Karpas-422 (cell line): ENCODE measurements around the gene COQ10A. TPM values are rescaled to one million over a fixed set of nuclear protein-coding genes. Genes with fewer than 3 reads are reported as not detected.
A peak's percentile ranks its signal among the peaks of the same experiment; 100 is the strongest.
"Not testable (repeated sequence)": the region's sequence is repeated elsewhere in the genome, so short reads cannot be mapped to it uniquely, and the experiment has no call there.

Experiments
- DNase-seq: peaks from one replicate; pipeline ENCODE4 v3.0.0-alpha.2; 2015
- H2AFZ ChIP-seq: fragments of 200-600 bp; sonication (generic); 2 replicates; pipeline ENCODE4 v1.6.1; 2014; ENCODE audit warnings: antibody characterized with exemption, low read length, mixed read lengths
- H3K27ac ChIP-seq: fragments of 200-600 bp; sonication (generic); 2 replicates; pipeline ENCODE4 v1.5.1; 2014; ENCODE audit warnings: mild to moderate bottlenecking, low read length, moderate library complexity
- H3K27me3 ChIP-seq: fragments of 200-600 bp; sonication (generic); 2 replicates; pipeline ENCODE4 v1.6.1; 2014; ENCODE audit warnings: low read length, mixed read lengths
- H3K36me3 ChIP-seq: fragments of 200-600 bp; sonication (generic); 2 replicates; pipeline ENCODE4 v1.6.1; 2014; ENCODE audit warnings: low read length, mixed read lengths; ENCODE audit not compliant: insufficient read depth
- H3K4me1 ChIP-seq: fragments of 200-600 bp; sonication (generic); 2 replicates; pipeline ENCODE4 v1.6.1; 2014; ENCODE audit warnings: mild to moderate bottlenecking, low read length, mixed read lengths
- H3K4me2 ChIP-seq: fragments of 200-600 bp; sonication (generic); 2 replicates; pipeline ENCODE4 v1.6.1; 2014; ENCODE audit warnings: low read length, low read depth, mild to moderate bottlenecking; ENCODE audit not compliant: poor library complexity, severe bottlenecking
- H3K4me3 ChIP-seq: fragments of 200-600 bp; sonication (generic); 2 replicates; pipeline ENCODE4 v1.5.1; 2014; ENCODE audit warnings: mild to moderate bottlenecking, antibody characterized with exemption, low read length, mixed read lengths
- H3K79me2 ChIP-seq: fragments of 200-600 bp; sonication (generic); 2 replicates; pipeline ENCODE4 v1.6.1; 2014; ENCODE audit warnings: mild to moderate bottlenecking, low read length, mixed read lengths
- H3K9ac ChIP-seq: fragments of 200-600 bp; sonication (generic); 2 replicates; pipeline ENCODE4 v1.6.0; 2014; ENCODE audit warnings: low read length
- H3K9me2 ChIP-seq: fragments of 200-600 bp; sonication (generic), shearing (Covaris generic); replicated peaks from 2 replicates; pipeline ENCODE4 v1.6.0; 2014; ENCODE audit warnings: mild to moderate bottlenecking, low read length, moderate library complexity; ENCODE audit not compliant: insufficient read depth
- H3K9me3 ChIP-seq: fragments of 300-700, 200-600 bp; sonication (generic); 2 replicates; pipeline ENCODE4 v1.6.1; 2014; ENCODE audit warnings: low read length, mixed read lengths
- H4K20me1 ChIP-seq: fragments of 200-600 bp; sonication (generic); 2 replicates; pipeline ENCODE4 v1.6.1; 2014; ENCODE audit warnings: mild to moderate bottlenecking, antibody characterized with exemption, low read length, low read depth; ENCODE audit not compliant: insufficient read depth
- total RNA-seq: library from RNA; depleted of rRNA; stranded (reverse); fragments of >200 nt; shearing (Covaris generic); gene quantifications from 2 replicates; pipeline ENCODE4 v1.2.3, GENCODE V29; 2014; ENCODE audit warnings: low replicate concordance

The COQ10A gene
- total RNA-seq, 1 experiment from 2014 or later, result 38.9 TPM

DNA sequence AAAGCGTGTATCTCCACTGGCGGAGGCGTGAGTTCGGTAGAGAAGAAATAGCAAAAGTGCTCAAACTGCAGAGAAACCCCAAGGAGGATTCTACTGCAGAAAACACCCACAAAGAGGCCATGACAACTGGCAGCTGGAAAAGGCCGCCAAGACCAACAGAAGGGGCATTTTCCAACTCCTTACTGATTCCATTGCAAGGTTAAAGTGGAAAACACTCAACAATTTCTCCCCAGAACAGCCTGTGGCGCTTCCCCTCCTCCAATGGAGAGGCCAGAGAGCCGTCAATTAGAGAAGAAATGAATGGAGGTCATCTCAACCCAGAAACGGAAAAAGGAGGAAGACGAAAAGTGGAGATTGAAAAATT, 7.9 kb upstream of the COQ10A start:
- Histone ChIP-seq H3K4me2 (peak overlapping the region; percentile 97), H3K27me3 (no peaks in the 10 kb centered on the region), H2AFZ (peak overlapping the region; percentile 95), H3K9ac (peak overlapping the region; percentile 96), H3K79me2 (peaks cover 22% of the 10 kb centered on the region), H3K9me3 (no peaks in the 10 kb centered on the region), H3K27ac (no peak overlapping the region), H4K20me1 (no peaks in the 10 kb centered on the region), H3K4me3 (peak overlapping the region; percentile 97), H3K4me1 (peaks cover 18% of the 10 kb centered on the region), H3K36me3 (peaks cover 20% of the 10 kb centered on the region; the same call in 1 of the 2 replicates), H3K9me2 (no peaks in the 10 kb centered on the region)
- DNase-seq, result no peak

DNA sequence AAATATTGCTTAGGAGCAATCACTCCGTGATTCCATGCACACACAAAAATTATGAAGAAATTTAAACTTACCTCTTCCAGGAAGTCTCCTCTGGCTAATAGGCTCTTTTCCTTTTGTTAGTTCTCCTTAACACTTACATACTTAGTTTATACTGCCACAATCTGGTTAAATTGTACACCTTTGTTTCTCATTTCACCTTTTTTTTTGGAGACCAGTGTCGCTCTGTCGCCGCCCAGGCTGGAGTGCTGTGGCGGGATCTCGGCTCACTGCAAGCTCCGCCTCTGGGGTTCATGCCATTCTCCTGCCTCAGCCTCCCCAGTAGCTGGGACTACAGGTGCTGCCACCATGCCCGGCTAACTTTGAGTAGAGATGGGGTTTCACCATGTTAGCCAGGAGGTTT, 6.4 kb upstream of the COQ10A start:
- H3K4me3 ChIP-seq, result no peak overlapping the region
- no peak for DNase-seq
- no peak overlapping the region for H3K9ac ChIP-seq
- H3K27ac ChIP-seq, result no peak overlapping the region
- no peaks in the 10 kb centered on the region for H4K20me1 ChIP-seq
- H2AFZ ChIP-seq, result no peak overlapping the region
- 0 out of 2 replicates have a peak, but pooled peaks cover 8% of the 10 kb centered on the region for H3K36me3 ChIP-seq
- peaks cover 22% of the 10 kb centered on the region for H3K79me2 ChIP-seq
- peaks cover 18% of the 10 kb centered on the region for H3K4me1 ChIP-seq
- H3K9me2 ChIP-seq, result no peaks in the 10 kb centered on the region
- H3K4me2 ChIP-seq, result no peak overlapping the region
- H3K9me3 ChIP-seq, result no peaks in the 10 kb centered on the region
- H3K27me3 ChIP-seq, result no peaks in the 10 kb centered on the region

GRCh38 chr12:56260921-56261320, 5.8 kb upstream of the COQ10A start:
- Histone ChIP-seq H3K4me3 (no peak overlapping the region), H3K27ac (no peak overlapping the region), H3K4me1 (peaks cover 22% of the 10 kb centered on the region), H3K79me2 (peaks cover 22% of the 10 kb centered on the region), H3K9me2 (no peaks in the 10 kb centered on the region), H3K9ac (no peak overlapping the region), H3K9me3 (no peaks in the 10 kb centered on the region), H2AFZ (no peak overlapping the region), H4K20me1 (no peaks in the 10 kb centered on the region), H3K27me3 (no peaks in the 10 kb centered on the region), H3K4me2 (no peak overlapping the region), H3K36me3 (0 out of 2 replicates have a peak, but pooled peaks cover 2% of the 10 kb centered on the region)
- DNase-seq, result no peak

- DNase-seq, result no peak
- H3K9me3 ChIP-seq, result no peaks in the 10 kb centered on the region
- H3K9me2 ChIP-seq, result no peaks in the 10 kb centered on the region
- H3K27ac ChIP-seq, result no peak overlapping the region
- peaks cover 22% of the 10 kb centered on the region for H3K4me1 ChIP-seq
- H3K79me2 ChIP-seq, result peaks cover 14% of the 10 kb centered on the region
- H3K36me3 ChIP-seq, result no peaks in the 10 kb centered on the region
- no peak overlapping the region for H3K4me2 ChIP-seq
- H4K20me1 ChIP-seq, result no peaks in the 10 kb centered on the region
- no peak overlapping the region for H2AFZ ChIP-seq
- no peak overlapping the region for H3K4me3 ChIP-seq
- H3K9ac ChIP-seq, result no peak overlapping the region
- H3K27me3 ChIP-seq, result no peaks in the 10 kb centered on the region
Measured at GRCh38 chr12:56261503-56262232, 5.1 kb upstream of the COQ10A start.

DNA sequence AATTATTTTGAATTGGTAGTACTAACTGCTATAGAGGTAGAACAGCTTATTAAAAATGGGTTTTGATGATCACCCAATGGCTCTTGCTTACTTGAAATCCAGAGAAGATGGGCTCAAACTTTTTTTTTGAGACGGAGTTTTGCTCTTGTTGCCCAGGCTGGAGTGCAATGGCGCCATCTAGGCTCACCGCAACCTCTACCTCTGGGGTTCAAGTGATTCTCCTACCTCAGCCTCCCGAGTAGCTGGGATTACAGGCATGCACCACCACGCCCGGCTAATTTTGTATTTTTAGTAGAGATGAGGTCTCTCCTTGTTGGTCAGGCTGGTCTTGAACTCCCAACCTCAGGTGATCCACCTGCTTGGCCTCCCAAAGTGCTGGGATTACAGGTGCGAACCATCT, 3.8 kb upstream of the COQ10A start:
- not testable (repeated sequence) for H4K20me1 ChIP-seq, H3K9me3 ChIP-seq, H3K9me2 ChIP-seq, H3K27me3 ChIP-seq, H3K9ac ChIP-seq, H3K27ac ChIP-seq, H3K4me3 ChIP-seq, H3K79me2 ChIP-seq, DNase-seq, H3K36me3 ChIP-seq, H3K4me2 ChIP-seq, H2AFZ ChIP-seq
- peaks cover 22% of the 10 kb centered on the region for H3K4me1 ChIP-seq

DNA sequence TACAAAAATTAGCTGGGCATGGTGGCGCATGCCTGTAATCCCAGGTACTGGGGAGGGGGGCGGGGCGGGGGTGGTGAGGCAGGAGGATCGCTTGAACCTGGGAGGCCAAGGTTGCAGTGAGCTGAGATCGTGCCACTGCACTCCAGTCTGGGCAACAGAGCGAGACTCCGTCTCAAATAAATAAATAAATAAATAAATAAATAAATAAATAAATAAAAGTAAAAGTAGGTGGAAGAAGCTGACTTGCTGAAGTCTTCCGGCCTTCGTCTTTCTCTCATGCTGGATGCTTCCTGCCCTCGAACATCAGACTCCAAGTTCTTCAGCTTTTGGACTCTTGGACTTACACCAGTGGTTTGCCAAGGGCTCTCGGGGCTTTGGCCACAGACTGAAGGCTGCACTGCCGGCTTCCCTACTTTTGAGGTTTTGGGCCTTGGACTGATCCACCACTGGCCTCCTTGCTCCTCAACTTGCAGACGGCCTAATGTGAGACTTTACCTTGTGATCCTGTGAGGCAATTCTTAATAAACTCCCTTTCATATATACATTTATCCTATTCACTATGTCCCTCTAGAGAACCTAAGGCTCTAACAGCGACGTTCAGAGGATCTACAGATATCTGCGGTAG, 562 bp upstream of the COQ10A start:
- Histone ChIP-seq H2AFZ (peak overlapping the region; percentile 64), H3K9ac (peak overlapping the region; percentile 89), H3K4me1 (peaks cover 18% of the 10 kb centered on the region), H3K4me2 (peak overlapping the region; percentile 97), H3K4me3 (peak overlapping the region; percentile 86), H3K27ac (peak overlapping the region; percentile 71)
- H3K9me2 ChIP-seq, H3K36me3 ChIP-seq, H3K27me3 ChIP-seq, H3K79me2 ChIP-seq, DNase-seq, H3K9me3 ChIP-seq, H4K20me1 ChIP-seq: not testable (repeated sequence)

DNA sequence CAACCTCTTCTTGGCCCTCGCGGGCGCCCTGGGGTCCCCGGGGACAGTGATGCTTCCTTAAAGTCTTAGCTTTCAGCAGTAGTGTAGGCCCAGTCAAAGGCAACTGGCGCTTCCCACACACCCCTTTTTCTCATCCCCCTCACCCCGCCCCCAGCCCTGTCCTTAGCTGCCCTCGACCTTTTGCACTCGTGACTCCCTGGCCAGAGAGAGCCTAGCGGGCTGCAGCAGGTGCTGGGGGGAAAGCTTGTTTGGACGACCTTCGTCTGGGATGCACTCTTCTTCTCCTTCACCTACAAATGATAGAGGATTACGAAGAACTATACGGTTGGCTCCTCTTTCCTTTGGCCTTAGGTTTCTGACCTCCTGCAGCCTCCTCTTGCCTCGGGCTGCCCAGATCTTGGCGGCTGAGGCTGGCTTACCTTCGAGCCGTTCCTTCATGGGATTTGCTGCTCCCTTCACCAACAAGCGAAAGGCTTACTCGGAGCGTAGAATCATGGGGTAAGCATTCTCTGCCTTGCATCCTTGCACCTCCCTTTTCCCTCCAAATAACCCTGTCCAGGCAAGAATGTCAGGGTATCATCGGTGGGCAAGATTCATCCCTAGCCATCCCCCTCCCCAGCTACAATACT, 815 bp downstream of the COQ10A start:
- no peak for DNase-seq

GRCh38 chr12:56271031-56271430, 4.3 kb downstream of the COQ10A start:
- peaks cover 26% of the 10 kb centered on the region for H3K36me3 ChIP-seq
- no peaks in the 10 kb centered on the region for H3K27me3 ChIP-seq
- H3K27ac ChIP-seq, result no peak overlapping the region
- H4K20me1 ChIP-seq, result no peaks in the 10 kb centered on the region
- peak; percentile 54 for DNase-seq
- H3K4me3 ChIP-seq, result no peak overlapping the region
- no peak overlapping the region for H3K9ac ChIP-seq
- peaks cover 14% of the 10 kb centered on the region for H3K4me1 ChIP-seq
- no peak overlapping the region for H2AFZ ChIP-seq
- H3K9me3 ChIP-seq, result no peaks in the 10 kb centered on the region
- H3K79me2 ChIP-seq, result peaks cover 8% of the 10 kb centered on the region
- no peak overlapping the region for H3K4me2 ChIP-seq
- no peaks in the 10 kb centered on the region for H3K9me2 ChIP-seq

More for the DNA sequence above, 815 bp downstream of the COQ10A start:
- peak overlapping the region; percentile 89 for H3K9ac ChIP-seq
- peaks cover 8% of the 10 kb centered on the region for H3K79me2 ChIP-seq
- no peaks in the 10 kb centered on the region for H3K27me3 ChIP-seq
- H3K27ac ChIP-seq, result peak overlapping the region; percentile 71
- peak overlapping the region; percentile 86 for H3K4me3 ChIP-seq
- H4K20me1 ChIP-seq, result no peaks in the 10 kb centered on the region
- peak overlapping the region; percentile 97 for H3K4me2 ChIP-seq
- H3K4me1 ChIP-seq, result peaks cover 18% of the 10 kb centered on the region
- no peaks in the 10 kb centered on the region for H3K9me3 ChIP-seq
- H2AFZ ChIP-seq, result peak overlapping the region; percentile 64
- H3K36me3 ChIP-seq, result peaks cover 4% of the 10 kb centered on the region; the same call in 1 of the 2 replicates
- H3K9me2 ChIP-seq, result no peaks in the 10 kb centered on the region
